Stimulated activated CD8-positive, alpha-beta memory T cell treated with anti-CD3 and anti-CD28 coated beads, Interleukin-4, amount 100 ng/mL, for 4 hours (primary cell): ENCODE measurements around the gene FBXW11.

ENCODE experiments used
- DNase-seq, 2 donors: peaks; one replicate each; pipeline ENCODE4 v3.0.0-alpha.2; 2020; ENCODE audit warnings: low read depth in 2 of 2, low spot score in 1 of 2

FBXW11 gene

GRCh38 chr5:171813270-171813669 lies 193.2 kb downstream of the FBXW11 start:
- DNase-seq, result no peak
